Measurements from ENCODE around the gene PSMD11.

DNA sequence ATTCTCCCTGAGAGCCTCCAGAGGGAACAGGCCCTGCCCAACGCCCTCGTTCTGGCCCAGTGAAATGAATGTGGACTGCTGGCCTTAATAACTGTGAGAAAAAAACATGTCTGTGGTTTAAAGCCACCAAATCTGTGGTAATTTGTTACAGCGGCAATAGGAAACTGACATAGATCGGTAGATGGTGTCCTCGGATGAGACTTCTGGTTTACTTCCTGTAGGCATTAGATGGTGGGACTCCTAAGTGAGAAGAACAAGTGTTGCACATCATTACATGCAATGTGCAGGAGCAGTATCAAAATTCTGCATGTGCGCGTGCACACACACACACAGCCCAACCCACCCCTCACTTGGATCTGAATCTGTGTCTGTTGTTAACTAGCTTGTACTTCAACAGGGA lies 84.5 kb downstream of the PSMD11 start:
- TF ChIP-seq MYC (IDR thresholded peaks at IDR 0.05; ENCODE audit: low read depth, low read length) (no peak), CTCF (IDR thresholded peaks at IDR 0.05; ENCODE audit: extremely low read depth in 1 of 2, insufficient read depth in 1 of 2, low read depth in 1 of 2, low read length in 2 of 2) (no peak), EZH2 (IDR thresholded peaks at IDR 0.05; ENCODE audit: borderline replicate concordance, low read depth, low read length, severe bottlenecking) (no peak), POLR2AphosphoS5 (IDR thresholded peaks at IDR 0.05; ENCODE audit: insufficient read depth, low read depth, low read length) (no peak), MAX (IDR thresholded peaks at IDR 0.05; ENCODE audit: insufficient read depth, insufficient read length) (no peak), POLR2A (IDR thresholded peaks at IDR 0.05; ENCODE audit: low read depth, low read length) (no peak), JUN (IDR thresholded peaks at IDR 0.05; ENCODE audit: borderline replicate concordance, insufficient read depth, insufficient read length, low read depth) (no peak)
